ENCODE measurements around the gene SFPQ. TPM values are rescaled to one million over a fixed set of nuclear protein-coding genes. Genes with fewer than 3 reads are reported as not detected.

The SFPQ gene
- total and polyA plus RNA-seq, 2 of the 8 experiments (the other 6 are each of a cell fraction or from before 2014, with no cell fraction given), result 118 to 469 TPM

- TF ChIP-seq PHF8 (conservative IDR thresholded peaks at IDR 0.05; ENCODE audit: low read depth, low read length), result no peak
- no peak for TF ChIP-seq USF2 (IDR thresholded peaks at IDR 0.05; ENCODE audit: low read length)
- 0 out of 2 replicates have a peak, but pooled peaks have one; percentile 9 for TF ChIP-seq TAF1 (IDR thresholded peaks at IDR 0.05; ENCODE audit: low read depth, low read length)
- peak; percentile 26 for TF ChIP-seq KDM4A (IDR thresholded peaks at IDR 0.05; ENCODE audit: low read depth, low read length, severe bottlenecking)
- peak in 1 of 2 experiments; percentile 52; a peak in 1 of 3 replicates for TF ChIP-seq POLR2A (IDR thresholded peaks at IDR 0.05; ENCODE audit: control extremely low read depth in 1 of 2, low read depth in 2 of 2, low read length in 2 of 2)
- TF ChIP-seq TEAD4 (IDR thresholded peaks at IDR 0.05; ENCODE audit: low read depth, low read length), result no peak
- no peak for TF ChIP-seq SIX5 (IDR thresholded peaks at IDR 0.05; ENCODE audit: low read depth, low read length)
- no peak for TF ChIP-seq CREB1 (IDR thresholded peaks at IDR 0.05)
- TF ChIP-seq SUZ12 (IDR thresholded peaks at IDR 0.05; ENCODE audit: low read length), result no peak
- TF ChIP-seq CTBP2 (IDR thresholded peaks at IDR 0.05; ENCODE audit: borderline replicate concordance, insufficient read depth, insufficient read length, low read length), result no peak
These were observed 17.6 kb upstream of the SFPQ start (continued) for GRCh38 chr1:35210321-35211119.
